ENCODE data around the gene LHCGR. TPM values are rescaled to one million over a fixed set of nuclear protein-coding genes. Genes with fewer than 3 reads are reported as not detected.

Gene LHCGR
- under 1 TPM in 2 of 3 donors, not detected in 1; 0.22 to 0.61 TPM for polyA plus RNA-seq

DNA sequence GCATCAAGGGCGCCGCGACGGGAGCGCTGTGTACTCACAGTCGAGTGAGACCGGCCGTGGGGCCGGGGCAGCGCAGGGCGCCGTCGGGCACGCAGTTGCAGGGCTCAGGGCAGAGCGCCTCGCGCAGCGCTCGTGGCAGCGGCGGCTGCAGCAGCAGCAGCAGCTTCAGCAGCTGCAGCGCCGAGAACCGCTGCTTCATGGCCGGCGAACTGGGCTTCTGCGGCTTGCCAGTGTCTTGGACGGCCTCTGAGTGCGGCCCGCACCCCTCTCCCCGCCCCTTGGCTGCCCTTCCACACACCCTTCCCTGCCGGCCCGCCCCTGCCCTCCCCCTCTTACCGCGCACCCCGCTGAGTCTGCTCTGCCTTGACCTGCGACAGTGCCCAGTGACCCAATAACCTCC is at the start of gene LHCGR:
LHCGR (minus strand) TSS at position 252 of the 400 bp plus-strand sequence; CDS start at position 199, 53 bp downstream.
- H3K27ac ChIP-seq (ENCODE audit: low read depth, low read length), result no peak within 1 kb of the TSS
- WGBS, 3 donors, result 4 to 6% (median 4%) methylated on average over 28 to 37 of the region's 37 CpGs

DNA sequence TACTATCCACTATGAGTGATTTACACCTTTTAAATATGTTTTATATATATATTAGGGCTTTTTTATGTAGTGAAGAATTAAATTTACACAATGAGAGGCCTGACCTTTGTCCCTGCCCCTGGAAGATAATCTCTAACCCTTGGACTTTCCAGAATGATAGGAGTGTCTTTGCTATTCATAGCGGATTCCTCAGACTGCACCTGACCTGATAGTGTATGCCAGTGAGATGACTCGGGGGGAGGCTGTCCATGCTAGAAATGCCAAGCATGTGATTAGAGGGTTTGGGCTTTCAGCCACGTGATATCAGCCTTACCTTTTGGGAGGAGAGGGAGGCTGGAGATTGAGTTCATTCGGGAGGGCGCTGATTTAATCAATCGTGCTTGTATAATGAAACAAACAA is 44.1 kb upstream of the LHCGR start:
- H3K27ac ChIP-seq (ENCODE audit: low read depth, low read length), result no peak overlapping the region
- WGBS, 3 donors, result 45 to 82% (median 78%) methylated on average over 6 of the region's 6 CpGs

DNA sequence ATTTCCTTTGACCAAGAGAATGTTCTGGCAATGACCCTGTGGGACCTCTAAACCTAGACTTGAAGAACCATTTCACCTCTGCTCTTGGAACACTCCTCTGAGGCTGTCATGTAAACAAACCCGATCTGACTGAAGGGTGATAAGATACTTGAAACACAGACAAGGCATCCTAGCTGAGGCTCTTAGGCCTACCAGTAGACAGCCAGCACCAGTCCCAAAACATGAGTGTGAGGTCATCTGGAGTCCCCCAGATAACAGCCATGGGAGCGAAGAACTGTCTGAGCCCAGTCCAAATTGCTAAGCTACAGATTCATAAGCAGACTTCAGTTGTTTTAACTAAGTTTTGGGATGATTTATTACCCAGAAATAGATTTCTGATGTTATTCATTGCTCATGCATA is 39.5 kb upstream of the LHCGR start:
- 53 to 69% (median 56%) methylated on average over 2 of the region's 2 CpGs for WGBS, 3 donors
- H3K27ac ChIP-seq (ENCODE audit: low read depth, low read length), result no peak overlapping the region

DNA sequence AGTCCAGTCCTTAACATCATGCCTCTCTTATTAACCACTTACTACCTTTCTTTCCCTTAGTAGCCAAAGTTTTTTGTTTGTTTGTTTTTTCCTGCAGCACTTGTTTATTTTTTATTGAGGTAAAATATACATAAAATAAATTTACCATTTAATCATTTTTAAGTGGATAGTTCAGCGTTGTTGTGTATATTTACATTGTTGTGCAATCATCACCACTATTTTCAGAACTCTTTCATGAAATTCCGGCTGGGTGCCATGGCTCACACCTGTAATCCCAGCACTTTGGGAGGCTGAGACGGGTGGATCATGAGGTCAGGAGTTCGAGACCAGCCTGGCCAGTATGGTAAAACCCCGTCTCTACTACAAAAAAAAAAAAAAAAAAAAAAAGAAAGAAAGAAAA is 38.1 kb upstream of the LHCGR start:
- 69 to 92% (median 85%) methylated on average over 5 of the region's 5 CpGs for WGBS, 3 donors
- H3K27ac ChIP-seq (ENCODE audit: low read depth, low read length), result no peak overlapping the region

DNA sequence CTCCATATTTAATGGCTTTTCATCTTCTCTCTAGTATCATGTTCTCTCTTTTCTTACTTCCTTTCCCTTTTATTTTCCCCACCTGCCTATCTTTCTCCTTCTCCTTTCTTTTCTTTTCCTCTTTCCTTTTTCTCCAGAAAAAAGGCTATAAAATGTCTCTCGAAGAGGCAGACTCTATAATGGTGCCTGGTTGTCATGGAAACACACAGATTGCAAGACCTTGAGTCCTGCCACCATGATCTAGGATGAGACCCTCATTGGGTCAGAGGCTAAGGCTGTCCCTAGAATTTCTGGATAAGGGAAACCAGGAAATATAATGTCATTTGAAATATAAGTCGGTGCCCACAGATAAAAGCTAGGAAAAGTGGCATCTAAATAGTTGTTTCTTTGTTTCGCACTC is 36.5 kb upstream of the LHCGR start:
- H3K27ac ChIP-seq (ENCODE audit: low read depth, low read length), result no peak overlapping the region
- WGBS, 3 donors, result 74 to 82% (median 79%) methylated on average over 3 of the region's 3 CpGs

DNA sequence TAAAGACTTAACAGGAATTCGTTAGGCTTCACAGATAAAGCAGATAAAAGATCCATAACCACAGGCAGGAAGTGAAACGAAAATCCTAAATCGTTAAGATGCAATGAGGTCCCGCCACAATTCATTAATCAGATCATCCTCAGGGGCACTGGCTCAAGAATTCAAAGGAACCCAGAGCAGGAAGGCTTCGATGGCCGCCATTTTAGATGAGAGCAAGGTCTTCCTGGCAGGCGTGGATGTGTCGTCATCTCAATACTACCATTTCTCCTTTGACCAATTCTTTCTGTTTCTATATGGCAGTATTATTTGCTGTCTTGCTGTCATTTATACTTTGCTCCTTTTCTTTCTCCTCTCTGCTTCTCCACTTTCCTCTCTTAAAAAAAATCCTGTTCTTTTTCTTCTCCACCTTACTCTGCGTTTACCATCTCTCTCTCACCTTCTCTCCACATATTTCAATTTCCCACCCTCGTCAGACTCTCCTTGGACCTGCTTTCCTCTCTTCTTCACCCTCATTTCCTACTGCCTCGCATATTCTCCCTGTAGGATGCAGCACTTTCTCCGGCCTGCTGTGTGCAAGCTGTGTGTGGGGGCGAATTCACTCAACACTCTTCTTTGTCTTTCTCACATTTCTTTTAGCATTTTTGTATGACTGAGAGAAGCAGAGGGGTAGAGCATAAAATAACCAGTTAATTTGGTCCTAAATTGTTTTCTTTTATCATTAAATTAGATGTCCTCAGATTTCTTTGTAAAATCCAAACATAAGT is 35.1 kb upstream of the LHCGR start:
- 62 to 79% (median 79%) methylated on average over 13 of the region's 13 CpGs for WGBS, 3 donors
- H3K27ac ChIP-seq (ENCODE audit: low read depth, low read length), result no peak overlapping the region

DNA sequence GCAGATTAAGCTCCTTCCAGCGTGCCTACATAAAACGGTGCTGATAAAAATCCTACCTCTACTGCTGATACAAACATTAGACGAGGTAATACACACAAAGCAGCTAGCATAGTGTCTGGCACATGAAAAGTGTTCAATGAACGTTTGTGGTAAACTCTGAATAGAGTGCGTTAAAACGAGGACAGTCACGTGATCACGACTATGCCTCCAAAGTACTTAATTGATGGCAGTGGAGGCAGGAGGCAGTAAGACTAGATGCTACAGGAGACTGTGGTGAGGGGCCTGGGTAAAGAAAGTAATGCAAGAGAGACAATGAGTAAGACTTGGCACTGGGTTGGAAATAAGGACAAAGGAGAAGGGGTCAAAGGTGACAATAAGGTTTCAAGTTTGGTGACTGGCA is 32.1 kb upstream of the LHCGR start:
- WGBS, 3 donors, result 73 to 91% (median 84%) methylated on average over 8 of the region's 8 CpGs
- H3K27ac ChIP-seq (ENCODE audit: low read depth, low read length), result no peak overlapping the region

DNA sequence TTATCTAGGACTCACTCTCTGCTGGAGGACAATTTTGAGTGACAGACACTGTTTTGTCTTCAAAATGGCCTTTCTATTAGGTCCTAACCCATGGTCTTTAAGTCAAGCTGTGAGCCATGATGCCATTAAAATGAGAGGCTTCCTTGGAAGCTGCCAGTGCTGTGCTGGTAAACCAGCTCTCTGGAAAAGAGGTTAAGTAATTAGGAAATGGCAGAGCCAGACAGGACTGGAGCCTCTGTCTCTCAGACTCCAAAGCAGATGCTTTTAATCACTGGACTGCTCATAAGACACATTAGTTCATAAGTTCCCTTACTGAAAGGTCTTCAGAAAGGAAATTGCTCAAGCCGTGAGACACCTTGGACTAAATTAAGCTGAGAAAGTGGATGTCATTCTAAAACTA is 25.8 kb upstream of the LHCGR start:
- 77 to 83% (median 81%) methylated on average over 1 of the region's 1 CpG for WGBS, 3 donors

DNA sequence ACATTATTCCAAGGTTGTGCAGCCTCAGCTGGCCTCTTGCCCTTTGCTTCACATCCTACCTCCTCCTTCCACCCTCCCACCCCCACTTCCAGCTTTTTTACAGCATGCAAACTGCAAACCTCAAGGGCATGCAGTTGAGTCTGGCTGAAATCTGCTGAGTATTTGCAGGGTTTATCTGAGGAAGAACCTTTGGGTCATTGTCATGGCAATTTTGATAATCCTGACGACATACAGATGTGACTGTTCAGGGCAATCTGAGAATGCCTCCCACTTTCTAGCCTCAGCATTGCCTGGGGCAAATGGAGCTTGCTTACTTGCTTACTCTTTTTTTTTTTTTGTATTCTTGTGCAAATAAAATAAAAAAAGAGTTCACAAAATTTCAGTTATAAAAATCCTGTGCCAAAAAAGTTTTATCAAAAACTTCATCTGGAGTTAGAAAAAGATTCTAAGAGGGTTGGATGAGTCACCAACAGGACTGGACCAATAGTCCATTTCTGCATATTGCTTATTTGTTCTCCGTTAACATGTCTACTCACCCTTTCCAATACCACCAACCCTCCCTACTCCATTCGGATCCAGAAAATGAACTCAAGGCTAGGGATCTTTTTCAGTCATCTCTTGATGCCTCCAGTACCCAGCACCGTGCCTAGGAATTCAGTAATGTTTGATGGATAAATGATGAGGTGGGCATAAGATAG is 23.6 kb upstream of the LHCGR start:
- WGBS, 3 donors, result 39 to 69% (median 55%) methylated on average over 4 of the region's 4 CpGs
- no peak overlapping the region for H3K27ac ChIP-seq (ENCODE audit: low read depth, low read length)

More for the DNA sequence above, 25.8 kb upstream of the LHCGR start:
- no peak overlapping the region for H3K27ac ChIP-seq (ENCODE audit: low read depth, low read length)

DNA sequence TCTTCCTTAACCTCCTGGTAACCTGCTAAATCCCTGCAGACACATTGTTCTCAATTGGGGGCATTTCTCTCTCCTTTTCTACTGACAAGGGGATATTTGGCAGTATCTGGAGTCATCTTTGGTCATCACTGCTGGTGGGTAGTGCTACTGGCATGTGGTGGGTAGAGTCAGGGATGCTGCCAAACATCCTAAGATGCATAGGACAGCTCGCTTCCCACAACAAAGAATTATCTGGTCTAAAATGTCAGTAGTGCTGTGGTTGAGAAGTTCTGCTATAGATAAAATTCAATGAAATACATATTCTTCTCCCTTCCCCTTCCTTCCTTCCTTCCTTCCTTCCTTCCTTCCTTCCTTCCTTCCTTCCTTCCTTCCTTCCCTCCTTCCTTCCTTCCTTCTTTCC is 18.7 kb upstream of the LHCGR start:
- 82 to 96% (median 90%) methylated on average over 1 of the region's 1 CpG for WGBS, 3 donors

DNA sequence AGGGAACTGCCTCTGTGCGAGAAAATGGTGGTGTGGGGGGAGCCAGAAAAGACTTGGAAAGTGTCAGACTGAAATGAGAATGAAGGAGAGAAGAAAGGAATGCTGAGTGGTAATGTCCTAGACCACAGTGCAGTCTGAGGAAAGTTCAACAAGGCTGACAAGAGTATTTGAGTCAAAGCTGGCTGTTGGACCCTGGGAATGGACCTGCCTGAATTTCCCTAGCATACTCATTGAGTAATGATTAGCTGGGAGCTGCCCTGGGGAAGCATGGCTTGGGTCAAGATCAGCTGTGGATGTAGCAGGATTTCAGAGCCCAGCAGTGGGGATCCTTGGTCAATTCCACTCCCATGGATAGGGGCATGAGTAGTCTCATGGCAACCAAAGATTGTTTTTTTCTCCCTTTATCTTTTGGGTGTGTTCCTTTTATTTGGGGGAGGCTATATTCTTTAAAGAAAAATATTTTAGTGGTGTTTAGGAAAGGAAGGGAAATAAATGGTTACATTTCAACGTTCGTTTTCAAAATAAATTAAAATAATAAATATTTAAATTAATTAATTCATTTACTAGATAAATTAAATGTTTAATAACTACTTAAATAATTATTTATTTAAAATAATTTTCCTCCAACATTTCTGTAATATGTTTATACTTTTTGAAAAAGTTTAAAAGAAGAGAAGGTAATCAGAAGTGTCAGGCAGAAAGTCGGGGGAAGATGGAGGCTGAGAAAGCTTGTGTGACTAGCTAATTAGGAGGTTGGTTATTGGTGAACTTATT is 15.9 kb upstream of the LHCGR start:
- no peak overlapping the region for H3K27ac ChIP-seq (ENCODE audit: low read depth, low read length)
- WGBS, 3 donors, result 77 to 94% (median 91%) methylated on average over 4 of the region's 4 CpGs

More for the DNA sequence above, 18.7 kb upstream of the LHCGR start:
- no peak overlapping the region for H3K27ac ChIP-seq (ENCODE audit: low read depth, low read length)

DNA sequence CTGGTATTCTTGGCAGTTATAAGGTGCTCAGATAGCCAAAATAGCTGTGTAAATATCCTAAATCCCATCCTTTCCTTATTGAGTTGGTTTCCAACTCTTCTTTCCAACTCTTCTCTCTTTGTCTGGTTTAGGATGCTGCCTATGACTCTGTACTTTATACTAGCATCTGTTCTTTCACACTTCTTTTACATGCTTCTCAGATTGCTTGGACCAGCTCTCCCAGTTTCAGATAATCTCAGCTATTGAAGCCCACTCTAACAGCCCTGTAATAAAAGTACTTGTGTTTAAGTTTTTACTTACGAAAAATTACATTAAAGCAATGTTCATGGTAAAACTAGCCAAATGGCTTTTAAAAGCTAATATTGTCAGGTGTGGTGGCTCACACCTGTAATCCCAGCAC is 14.7 kb upstream of the LHCGR start:
- no peak overlapping the region for H3K27ac ChIP-seq (ENCODE audit: low read depth, low read length)
- 70 to 91% (median 86%) methylated on average over 1 of the region's 1 CpG for WGBS, 3 donors

DNA sequence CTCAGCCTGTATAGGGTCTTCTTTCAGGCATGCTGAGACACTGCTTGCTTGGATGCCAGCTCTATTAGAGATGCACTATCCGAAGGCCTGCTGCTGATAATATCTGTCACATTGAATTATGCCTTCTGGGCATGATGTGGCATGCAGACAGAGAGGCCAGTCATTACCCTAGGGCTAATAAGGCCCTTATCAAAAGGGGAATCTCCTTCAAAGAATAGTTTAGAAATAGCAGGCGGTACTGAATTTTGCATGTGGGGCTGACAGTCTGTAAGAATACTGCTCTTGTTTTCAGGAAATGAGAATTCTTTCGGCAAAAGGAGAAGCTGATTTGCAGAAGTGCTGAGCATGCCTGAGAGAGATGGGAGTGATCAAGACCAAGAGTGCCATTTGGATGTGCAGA is 13.1 kb upstream of the LHCGR start:
- WGBS, 3 donors, result 45 to 52% (median 52%) methylated on average over 3 of the region's 3 CpGs
- H3K27ac ChIP-seq (ENCODE audit: low read depth, low read length), result no peak overlapping the region

DNA sequence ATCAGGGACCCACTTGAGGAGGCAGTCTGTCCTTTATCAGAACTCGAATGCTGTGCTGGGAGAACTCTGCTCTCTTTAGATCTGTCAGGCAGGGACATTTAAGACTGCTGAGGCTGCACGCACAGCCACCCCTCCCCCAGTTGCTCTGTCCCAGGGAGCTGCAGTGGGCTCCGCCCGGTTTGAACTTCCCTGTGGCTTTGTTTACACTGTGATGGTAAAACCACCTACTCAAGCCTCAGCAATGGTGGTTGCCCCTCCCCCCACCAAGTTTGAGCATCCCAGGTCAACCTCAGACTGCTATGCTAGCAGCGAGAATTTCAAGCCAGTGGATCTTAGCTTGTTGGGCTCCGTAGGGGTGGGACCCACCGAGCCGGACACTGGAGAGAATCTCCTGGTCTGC is 11.8 kb upstream of the LHCGR start:
- no peak overlapping the region for H3K27ac ChIP-seq (ENCODE audit: low read depth, low read length)
- 50 to 75% (median 71%) methylated on average over 8 of the region's 8 CpGs for WGBS, 3 donors

DNA sequence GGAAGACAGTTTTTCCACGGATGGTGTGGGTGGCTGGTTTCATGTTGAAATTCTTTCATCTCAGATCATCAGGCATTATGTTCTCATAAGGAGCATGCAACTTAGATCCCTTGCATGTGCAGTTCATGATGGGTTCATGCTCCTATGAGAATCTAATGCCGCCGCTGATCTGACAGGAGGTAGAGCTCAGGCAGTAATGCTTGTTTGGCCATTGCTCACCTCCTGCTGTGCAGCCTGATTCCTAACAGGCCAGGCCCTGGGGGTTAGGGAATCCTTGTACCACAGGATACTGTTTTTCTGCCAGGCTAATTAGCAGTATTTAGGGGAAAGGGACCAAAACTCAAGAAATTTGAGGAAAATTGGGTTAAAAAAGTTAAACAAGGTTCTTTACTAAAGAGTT is 5.3 kb upstream of the LHCGR start:
- 76 to 83% (median 82%) methylated on average over 3 of the region's 3 CpGs for WGBS, 3 donors
- no peak overlapping the region for H3K27ac ChIP-seq (ENCODE audit: low read depth, low read length)

DNA sequence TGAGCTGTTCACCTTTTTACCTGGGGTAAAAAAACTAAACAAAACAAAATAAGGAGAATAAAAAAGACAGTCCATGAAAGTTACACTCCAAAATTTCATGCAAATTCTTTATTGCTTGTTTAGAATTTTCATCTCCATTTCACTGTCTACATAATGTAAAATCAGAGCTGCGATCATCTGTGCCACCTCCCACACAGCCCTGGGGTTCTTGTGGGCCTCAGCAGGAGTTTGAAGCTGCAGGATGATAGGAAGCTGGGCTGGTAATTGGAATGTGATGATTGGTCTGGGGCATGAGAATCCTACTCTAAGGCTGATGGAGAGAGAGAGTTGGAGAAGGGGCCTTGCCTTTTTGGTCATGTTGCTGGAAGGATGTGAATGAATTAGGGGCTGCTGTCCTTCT is 4.2 kb upstream of the LHCGR start:
- WGBS, 3 donors, result 89 to 93% (median 89%) methylated on average over 1 of the region's 1 CpG

DNA sequence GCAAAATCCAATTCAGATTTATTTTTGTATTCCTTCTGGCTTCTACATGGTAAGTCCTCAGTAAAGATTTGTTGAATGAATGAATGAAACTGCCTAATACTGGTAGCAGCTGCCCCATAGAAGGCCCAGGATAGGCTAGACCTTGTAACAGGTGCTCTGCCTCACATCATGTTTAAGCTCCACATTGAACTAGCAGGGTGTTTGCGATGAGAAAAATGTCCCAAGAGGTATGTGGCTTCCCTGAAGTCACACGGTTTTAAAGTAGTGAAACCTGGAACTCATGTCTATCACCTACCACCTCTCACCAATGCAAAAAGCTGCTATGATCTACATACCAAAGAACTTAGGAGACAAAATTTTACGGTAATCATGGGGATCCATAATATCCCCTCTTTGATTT is 765 bp upstream of the LHCGR start:
- H3K27ac ChIP-seq (ENCODE audit: low read depth, low read length), result no peak overlapping the region
- 36 to 49% (median 41%) methylated on average over 3 of the region's 3 CpGs for WGBS, 3 donors

More for the DNA sequence above, 4.2 kb upstream of the LHCGR start:
- H3K27ac ChIP-seq (ENCODE audit: low read depth, low read length), result no peak overlapping the region

DNA sequence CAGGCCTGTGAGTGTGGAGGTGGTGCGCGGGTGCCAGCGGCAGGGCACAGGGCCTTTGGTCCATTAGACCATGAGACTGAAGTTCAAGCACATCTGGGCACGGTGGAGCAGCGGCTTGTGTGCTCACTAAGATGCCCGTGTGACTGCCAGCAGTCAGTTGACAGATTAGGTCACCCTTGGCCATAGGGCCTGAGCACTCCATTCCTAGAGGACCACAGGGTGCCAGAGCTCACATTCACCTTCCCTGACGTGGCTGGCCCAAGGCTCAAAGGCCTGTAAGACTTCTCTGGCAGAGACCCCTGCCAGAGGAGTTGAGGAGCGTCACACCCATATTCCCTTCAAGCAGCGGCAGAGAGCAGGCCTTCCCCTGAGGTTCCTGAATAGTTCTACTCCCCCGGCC is 650 bp downstream of the LHCGR start:
- WGBS, 3 donors, result 68 to 81% (median 77%) methylated on average over 10 of the region's 10 CpGs
- no peak overlapping the region for H3K27ac ChIP-seq (ENCODE audit: low read depth, low read length)

DNA sequence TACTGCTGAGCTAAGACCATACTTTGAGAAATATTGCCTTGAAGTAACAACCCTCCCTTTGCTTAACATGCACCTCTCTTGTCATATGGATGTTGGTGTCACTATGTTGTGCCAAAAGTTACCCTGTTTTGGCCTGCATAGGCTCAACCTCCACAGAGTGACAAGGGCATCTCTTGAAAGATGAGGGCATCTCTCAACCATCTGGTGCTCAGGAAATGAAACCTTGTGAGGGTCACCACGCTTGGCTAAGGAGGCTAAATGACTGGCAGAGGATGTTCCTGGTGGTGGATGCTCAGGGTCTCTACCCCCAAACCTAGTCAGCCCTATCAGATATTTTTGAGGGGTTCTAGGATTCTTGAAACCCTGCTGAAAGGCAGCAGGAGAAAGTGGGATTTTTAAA is 2.3 kb downstream of the LHCGR start:
- WGBS, 3 donors, result 66 to 89% (median 77%) methylated on average over 1 of the region's 1 CpG
- H3K27ac ChIP-seq (ENCODE audit: low read depth, low read length), result no peak overlapping the region

Data from adipose tissue (tissue), 3 donors.